ENCODE measurements around the gene NRDE2. TPM values are rescaled to one million over a fixed set of nuclear protein-coding genes. Genes with fewer than 3 reads are reported as not detected.

NRDE2 gene
- total RNA-seq, 4 donors from 2014 or later, result 8.0 to 14.1 (median 12.2) TPM

GRCh38 chr14:90275458-90275814 is 56.3 kb downstream of the NRDE2 start:
- peaks cover 5 to 19% (median 13%) of the 10 kb centered on the region in 4 donors for H3K4me1 ChIP-seq
- peaks cover 35 to 95% (median 81%) of the 10 kb centered on the region in 4 donors for H3K36me3 ChIP-seq
- intact Hi-C loops (cut with DNase I), result no loop called here
- no peaks in the 10 kb centered on the region for H3K9me3 ChIP-seq
- no peak overlapping the region for H3K4me3 ChIP-seq
- peak overlapping the region in 3 of 4 donors; percentile 7 to 29 (median 24) for H3K27ac ChIP-seq (replicated peaks in 1 of 4)
- no peaks in the 10 kb centered on the region for H3K27me3 ChIP-seq
- TF ChIP-seq CTCF (IDR thresholded peaks at IDR 0.05), result no peak
- no peak for TF ChIP-seq EP300 (IDR thresholded peaks at IDR 0.05)
- TF ChIP-seq POLR2AphosphoS5 (IDR thresholded peaks at IDR 0.05), result no peak
- no peak for TF ChIP-seq POLR2A (IDR thresholded peaks at IDR 0.05; ENCODE audit: low read depth)
- no peak for DNase-seq (ENCODE audit: extremely low spot score)
- 91% methylated on average over 7 of the region's 9 CpGs for WGBS

- H3K4me3 ChIP-seq, result no peak overlapping the region
- DNase-seq (ENCODE audit: extremely low spot score), result peak; percentile 90
- intact Hi-C loops (cut with DNase I), result no loop called here
- 73% methylated on average over 8 of the region's 8 CpGs for WGBS
- peaks cover 5 to 19% (median 13%) of the 10 kb centered on the region in 4 donors for H3K4me1 ChIP-seq
- peak overlapping the region in 3 of 4 donors; percentile 7 to 45 (median 24) for H3K27ac ChIP-seq (replicated peaks in 1 of 4)
- no peaks in the 10 kb centered on the region for H3K9me3 ChIP-seq
- no peaks in the 10 kb centered on the region for H3K27me3 ChIP-seq
- H3K36me3 ChIP-seq, result peaks cover 35 to 95% (median 81%) of the 10 kb centered on the region in 4 donors
- no peak for TF ChIP-seq EP300 (IDR thresholded peaks at IDR 0.05)
- no peak for TF ChIP-seq POLR2AphosphoS5 (IDR thresholded peaks at IDR 0.05)
- TF ChIP-seq CTCF (IDR thresholded peaks at IDR 0.05), result no peak
- no peak for TF ChIP-seq POLR2A (IDR thresholded peaks at IDR 0.05; ENCODE audit: low read depth)
Measured at GRCh38 chr14:90274808-90275457, 56.8 kb downstream of the NRDE2 start.

- H3K27me3 ChIP-seq, result no peaks in the 10 kb centered on the region
- H3K27ac ChIP-seq (replicated peaks in 1 of 4), result peak overlapping the region in 3 of 4 donors; percentile 5 to 39 (median 30)
- H3K36me3 ChIP-seq, result peaks cover 41 to 95% (median 82%) of the 10 kb centered on the region in 4 donors
- H3K4me3 ChIP-seq, result no peak overlapping the region
- DNase-seq (ENCODE audit: extremely low spot score), result peak; percentile 91
- intact Hi-C loops (cut with DNase I), result no loop called here
- whole genome bisulfite sequencing, result 75% methylated on average over 9 of the region's 9 CpGs
- TF ChIP-seq POLR2A (IDR thresholded peaks at IDR 0.05; ENCODE audit: low read depth) (no peak), CTCF (IDR thresholded peaks at IDR 0.05) (peak in 1 of 3 experiments; percentile 5), POLR2AphosphoS5 (IDR thresholded peaks at IDR 0.05) (no peak)
- no peaks in the 10 kb centered on the region for H3K9me3 ChIP-seq
- H3K4me1 ChIP-seq, result peaks cover 5 to 19% (median 13%) of the 10 kb centered on the region in 4 donors
Measured at GRCh38 chr14:90274019-90274418, 57.7 kb downstream of the NRDE2 start.

GRCh38 chr14:90273532-90273931 is 58.2 kb downstream of the NRDE2 start:
- intact Hi-C loops (cut with DNase I), result no loop called here
- WGBS, result 57% methylated on average over 8 of the region's 8 CpGs
- Histone ChIP-seq H3K27ac (replicated peaks in 1 of 4) (peak overlapping the region in 3 of 4 donors; percentile 5 to 39 (median 30)), H3K27me3 (no peaks in the 10 kb centered on the region), H3K4me1 (peaks cover 5 to 19% (median 13%) of the 10 kb centered on the region in 4 donors), H3K4me3 (no peak overlapping the region), H3K9me3 (no peaks in the 10 kb centered on the region), H3K36me3 (peaks cover 41 to 95% (median 82%) of the 10 kb centered on the region in 4 donors)
- DNase-seq (ENCODE audit: extremely low spot score), result peak; percentile 79
- TF ChIP-seq EP300 (IDR thresholded peaks at IDR 0.05), result no peak
- TF ChIP-seq POLR2AphosphoS5 (IDR thresholded peaks at IDR 0.05), result peak in 1 of 2 donors; percentile 33

GRCh38 chr14:90272523-90272922 is 59.2 kb downstream of the NRDE2 start:
- Histone ChIP-seq H3K27ac (replicated peaks in 1 of 4) (peak overlapping the region in 2 of 4 donors; percentile 30 to 39), H3K36me3 (peaks cover 42 to 95% (median 82%) of the 10 kb centered on the region in 4 donors), H3K27me3 (no peaks in the 10 kb centered on the region), H3K4me3 (no peak overlapping the region), H3K9me3 (no peaks in the 10 kb centered on the region), H3K4me1 (peaks cover 5 to 19% (median 13%) of the 10 kb centered on the region in 4 donors)
- TF ChIP-seq POLR2A (IDR thresholded peaks at IDR 0.05; ENCODE audit: low read depth) (no peak), POLR2AphosphoS5 (IDR thresholded peaks at IDR 0.05) (no peak), CTCF (IDR thresholded peaks at IDR 0.05) (no peak), EP300 (IDR thresholded peaks at IDR 0.05) (no peak)
- intact Hi-C loops (cut with DNase I), result no loop called here
- WGBS, result 70% methylated on average over 9 of the region's 10 CpGs
- peak; percentile 78 for DNase-seq (ENCODE audit: extremely low spot score)
